Duodenal mucosa (tissue), 2 donors: ENCODE measurements around the gene CXCR5.

Experiments used
- H3K27ac ChIP-seq: one replicate; pipeline ENCODE4 v1.7.0; 2013; ENCODE audit warnings: low read depth, low read length
- H3K27me3 ChIP-seq, 2 donors: one replicate each; pipeline ENCODE4 v1.7.0; 2013; ENCODE audit warnings: low read length in 2 of 2, control low read depth in 1 of 2; ENCODE audit not compliant: insufficient read depth in 2 of 2, control insufficient read depth in 1 of 2
- H3K36me3 ChIP-seq, 2 donors: one replicate each; pipeline ENCODE4 v1.7.0; 2013; ENCODE audit warnings: low read length in 2 of 2, control low read depth in 1 of 2; ENCODE audit not compliant: insufficient read depth in 2 of 2, control insufficient read depth in 1 of 2
- H3K4me1 ChIP-seq, 2 donors: one replicate each; pipeline ENCODE4 v1.7.0; 2013; ENCODE audit warnings: low read length in 2 of 2, control low read depth in 1 of 2; ENCODE audit not compliant: insufficient read depth in 2 of 2, control insufficient read depth in 1 of 2
- H3K4me3 ChIP-seq, 2 donors: one replicate each; pipeline ENCODE4 v1.7.0; 2013; ENCODE audit warnings: low read length in 2 of 2, low read depth in 1 of 2
- H3K9ac ChIP-seq, 2 donors: one replicate each; pipeline ENCODE4 v1.7.0; 2013; ENCODE audit warnings: low read length in 2 of 2, low read depth in 1 of 2
- H3K9me3 ChIP-seq, 2 donors: one replicate each; pipeline ENCODE4 v1.7.0; 2013; ENCODE audit warnings: low read length in 2 of 2, control low read depth in 1 of 2; ENCODE audit not compliant: control insufficient read depth in 1 of 2

CXCR5 gene

DNA sequence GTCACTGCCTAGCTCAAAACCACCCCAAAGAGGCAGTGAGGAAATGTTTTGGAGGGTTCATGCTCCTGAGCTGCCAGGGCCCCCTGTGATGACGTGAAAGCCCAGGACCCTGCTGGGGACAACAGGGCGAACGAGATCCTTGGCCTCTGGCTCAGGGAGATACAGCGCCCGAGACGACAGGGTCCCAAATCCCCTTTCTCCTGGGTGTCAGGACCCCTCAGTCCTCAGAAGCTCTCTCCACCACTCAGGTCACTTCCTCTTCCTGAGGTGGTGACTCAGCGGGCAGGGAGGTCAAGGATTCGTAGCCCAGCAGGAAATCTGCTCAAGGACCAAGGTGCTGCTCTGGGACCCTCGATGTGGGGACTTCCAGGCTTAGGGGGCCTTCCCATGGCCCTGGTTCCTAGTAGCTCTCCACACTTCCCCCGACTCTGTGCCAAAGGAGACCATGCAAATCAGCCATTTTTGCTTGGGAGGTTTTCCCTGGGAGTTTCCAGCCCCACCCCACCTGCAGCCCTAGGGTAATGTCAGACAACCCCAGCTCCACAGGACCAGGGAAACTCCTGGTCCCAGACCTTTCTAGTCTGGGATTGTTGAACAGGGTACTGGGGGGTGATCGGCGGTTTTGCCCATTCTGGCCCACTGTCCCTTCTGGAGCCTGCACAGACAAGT is 29.2 kb downstream of the CXCR5 start:
- H3K9me3 ChIP-seq = no peaks in the 10 kb centered on the region
- H3K27ac ChIP-seq = peak overlapping the region; percentile 84
- H3K4me1 ChIP-seq = peaks cover 81 to 85% of the 10 kb centered on the region in 2 donors
- peaks cover 0 to 4% of the 10 kb centered on the region in 2 donors for H3K36me3 ChIP-seq
- H3K4me3 ChIP-seq = peak overlapping the region; percentile 29 to 51
- H3K27me3 ChIP-seq = no peaks in the 10 kb centered on the region
- H3K9ac ChIP-seq = peak overlapping the region; percentile 51 to 63

GRCh38 chr11:118913411-118914125 is 29.9 kb downstream of the CXCR5 start:
- no peaks in the 10 kb centered on the region for H3K9me3 ChIP-seq
- peak overlapping the region; percentile 51 to 63 for H3K9ac ChIP-seq
- no peaks in the 10 kb centered on the region for H3K27me3 ChIP-seq
- peaks cover 83 to 87% of the 10 kb centered on the region in 2 donors for H3K4me1 ChIP-seq
- no peaks in the 10 kb centered on the region for H3K36me3 ChIP-seq
- peak overlapping the region; percentile 84 for H3K27ac ChIP-seq
- peak overlapping the region; percentile 32 to 51 for H3K4me3 ChIP-seq

DNA sequence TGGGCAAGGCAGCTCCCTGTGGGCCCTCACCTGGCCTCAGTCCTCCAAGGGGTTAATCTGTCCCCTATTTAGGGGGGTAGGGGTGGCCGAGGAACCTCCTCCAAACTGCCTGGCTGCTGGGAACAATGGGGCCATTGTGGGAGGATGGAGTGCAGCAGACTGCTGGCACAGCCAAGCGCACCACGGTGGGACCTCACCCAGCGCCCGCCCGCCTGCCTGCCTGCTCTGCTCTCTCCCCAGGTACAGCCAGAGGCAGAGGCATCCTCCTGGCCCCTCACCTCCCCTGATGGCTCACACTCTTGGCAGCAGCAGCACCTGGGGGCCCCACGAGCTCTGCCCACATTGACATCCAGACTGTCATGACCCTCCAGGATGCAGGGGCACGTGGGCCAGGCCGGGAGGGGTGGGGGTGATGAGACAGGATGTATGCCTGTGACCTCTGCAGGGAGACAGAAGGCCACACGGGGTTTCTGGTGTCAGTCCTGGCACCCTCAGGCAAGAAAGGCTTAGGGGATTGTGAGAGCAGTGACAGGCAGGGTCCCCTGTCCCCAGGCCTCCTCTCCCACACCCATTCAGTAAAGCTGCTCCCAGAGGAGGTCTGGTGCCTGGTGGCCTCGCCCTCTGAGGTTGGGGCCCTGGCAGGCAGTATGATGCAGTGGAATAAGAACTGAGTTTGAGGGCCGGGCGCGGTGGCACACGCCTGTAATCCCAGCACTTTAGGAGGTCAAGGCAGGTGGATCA is 30.7 kb downstream of the CXCR5 start:
- peak overlapping the region; percentile 61 for H3K27ac ChIP-seq
- H3K27me3 ChIP-seq = no peaks in the 10 kb centered on the region
- peak overlapping the region; percentile 24 to 58 for H3K9ac ChIP-seq
- H3K4me1 ChIP-seq = peaks cover 85 to 93% of the 10 kb centered on the region in 2 donors
- H3K4me3 ChIP-seq = no peak overlapping the region
- no peaks in the 10 kb centered on the region for H3K36me3 ChIP-seq
- no peaks in the 10 kb centered on the region for H3K9me3 ChIP-seq

- H3K9me3 ChIP-seq = no peaks in the 10 kb centered on the region
- H3K27ac ChIP-seq = peak overlapping the region; percentile 2
Measured at GRCh38 chr11:118914987-118915386, 31.3 kb downstream of the CXCR5 start.

GRCh38 chr11:118915396-118915795 is 31.7 kb downstream of the CXCR5 start:
- no peaks in the 10 kb centered on the region for H3K36me3 ChIP-seq
- H3K27ac ChIP-seq = peak overlapping the region; percentile 2
- H3K4me1 ChIP-seq = peaks cover 87 to 95% of the 10 kb centered on the region in 2 donors
- no peak overlapping the region for H3K9ac ChIP-seq
- H3K9me3 ChIP-seq = no peaks in the 10 kb centered on the region
- H3K4me3 ChIP-seq = no peak overlapping the region
- H3K27me3 ChIP-seq = no peaks in the 10 kb centered on the region

More at GRCh38 chr11:118914987-118915386, 31.3 kb downstream of the CXCR5 start:
- H3K9ac ChIP-seq = peak overlapping the region in 1 of 2 donors; percentile 24
- H3K4me3 ChIP-seq = no peak overlapping the region
- H3K36me3 ChIP-seq = no peaks in the 10 kb centered on the region
- H3K4me1 ChIP-seq = peaks cover 86 to 93% of the 10 kb centered on the region in 2 donors
- H3K27me3 ChIP-seq = no peaks in the 10 kb centered on the region

DNA sequence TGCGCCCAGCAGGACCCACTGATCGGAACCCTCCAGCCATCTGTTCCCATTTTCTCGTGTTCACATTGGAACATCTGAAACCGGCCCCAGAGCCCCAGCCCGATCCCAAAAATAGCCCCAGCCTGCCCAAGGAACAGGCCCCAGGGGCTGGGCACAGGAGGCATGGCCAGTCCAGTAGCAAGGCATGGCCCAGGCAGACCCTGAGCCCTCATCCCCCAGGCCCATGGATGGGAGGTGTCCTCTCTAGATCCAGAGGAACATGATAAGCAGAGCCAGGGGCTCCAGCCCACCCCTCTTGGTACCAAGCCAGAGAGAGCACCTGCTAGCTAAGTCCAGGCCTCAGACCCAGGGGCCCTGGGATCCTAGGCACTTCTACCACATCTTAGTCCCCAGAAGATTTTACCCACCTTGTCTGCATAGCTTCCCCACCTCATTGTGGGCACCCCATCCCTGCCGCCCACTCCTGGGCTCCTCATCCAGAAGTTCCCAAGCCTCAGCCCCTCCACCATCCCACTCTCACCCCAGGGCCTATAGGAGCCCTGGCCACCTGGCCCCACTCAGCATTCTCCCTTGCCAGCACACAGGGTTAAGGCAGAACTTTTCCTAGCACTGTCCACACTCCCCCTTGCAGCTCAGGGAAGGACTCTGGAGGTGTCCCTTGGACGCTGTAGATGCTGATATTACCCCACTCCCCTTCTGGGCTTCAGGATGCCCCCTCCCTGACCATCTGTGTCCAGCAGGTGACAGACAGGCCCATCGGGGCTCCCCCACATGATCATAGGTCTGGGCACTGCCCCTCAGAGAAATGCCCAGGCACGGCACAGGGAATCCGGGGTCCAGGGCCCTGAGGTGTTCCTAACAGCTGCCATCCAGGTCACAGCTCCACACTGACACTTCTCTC is 32.5 kb downstream of the CXCR5 start:
- Histone ChIP-seq H3K9me3 (no peaks in the 10 kb centered on the region), H3K9ac (peak overlapping the region; percentile 53 to 54), H3K4me1 (peaks cover 91 to 97% of the 10 kb centered on the region in 2 donors), H3K36me3 (no peaks in the 10 kb centered on the region), H3K27me3 (no peaks in the 10 kb centered on the region), H3K4me3 (peak overlapping the region in 1 of 2 donors; percentile 1), H3K27ac (peak overlapping the region; percentile 57)

DNA sequence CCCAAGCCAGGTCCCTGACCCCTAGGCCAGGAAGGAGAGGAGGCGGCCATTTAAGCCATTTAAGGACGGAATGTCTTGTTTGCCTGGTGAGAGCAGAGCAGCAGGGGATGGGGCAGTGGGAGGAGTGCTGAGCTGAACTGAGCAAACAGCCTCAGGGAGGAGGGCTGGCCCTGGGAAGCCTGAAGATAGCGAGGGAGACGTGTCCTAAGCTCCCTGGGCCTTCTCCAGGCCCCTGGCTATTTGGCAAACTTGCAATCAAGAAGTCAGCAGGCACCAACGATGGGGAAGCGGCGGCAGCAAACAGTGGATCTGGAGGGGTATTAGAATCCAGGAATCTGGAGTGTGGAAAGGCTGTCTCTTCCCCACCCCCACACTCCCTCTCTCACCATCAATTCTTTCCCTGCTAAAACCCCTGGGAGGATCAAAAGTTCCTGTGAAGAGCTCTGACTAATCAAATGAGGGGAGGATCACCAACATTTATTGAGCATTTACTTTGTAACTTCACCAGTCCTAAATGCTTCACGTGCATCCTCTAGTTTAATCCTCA is 33.2 kb downstream of the CXCR5 start:
- Histone ChIP-seq H3K36me3 (no peaks in the 10 kb centered on the region), H3K4me3 (peak overlapping the region in 1 of 2 donors; percentile 1), H3K4me1 (peaks cover 91 to 97% of the 10 kb centered on the region in 2 donors), H3K27me3 (no peaks in the 10 kb centered on the region), H3K9me3 (no peaks in the 10 kb centered on the region), H3K9ac (peak overlapping the region; percentile 53 to 54), H3K27ac (peak overlapping the region; percentile 90)

GRCh38 chr11:118917481-118918127 is 33.9 kb downstream of the CXCR5 start:
- Histone ChIP-seq H3K9ac (peak overlapping the region; percentile 16 to 53), H3K27ac (peak overlapping the region; percentile 90), H3K36me3 (no peaks in the 10 kb centered on the region), H3K27me3 (no peaks in the 10 kb centered on the region), H3K4me1 (peaks cover 91 to 97% of the 10 kb centered on the region in 2 donors), H3K4me3 (peak overlapping the region; percentile 44 to 60), H3K9me3 (no peaks in the 10 kb centered on the region)
